ENCODE measurements around the gene TRIM28.

- TF ChIP-seq CTCF (conservative IDR thresholded peaks at IDR 0.05 in 1 of 2, IDR thresholded peaks at IDR 0.05 in 1 of 2; ENCODE audit: extremely low read depth in 1 of 2, insufficient read depth in 1 of 2, low read depth in 1 of 2, low read length in 2 of 2) (peak; percentile 57 to 74), EZH2 (IDR thresholded peaks at IDR 0.05; ENCODE audit: borderline replicate concordance, low read length) (no peak)
Observed at GRCh38 chr19:58519087-58519354, 24.8 kb upstream of the TRIM28 start.

Measured in mammary epithelial cell (primary cell).